Fibroblast of lung (primary cell): ENCODE data around the gene SLC18B1. TPM values are rescaled to one million over a fixed set of nuclear protein-coding genes. Genes with fewer than 3 reads are reported as not detected.
A peak's percentile ranks its signal among the peaks of the same experiment; 100 is the strongest.

ENCODE experiments used
- DNase-seq, 2 donors: peaks; one replicate each; pipeline versions ENCODE4 v3.0.0 to v3.0.0-alpha.2; 2010; ENCODE audit warnings: low read depth in 2 of 2
- H2AFZ ChIP-seq: 2 replicates; pipeline ENCODE4 v1.5.1; 2012; ENCODE audit warnings: low read length, control low read depth, inconsistent platforms
- H3K27ac ChIP-seq: 2 replicates; pipeline ENCODE4 v1.5.1; 2011; ENCODE audit warnings: low read length, control low read depth; ENCODE audit not compliant: insufficient read depth
- H3K27me3 ChIP-seq: 2 replicates; pipeline ENCODE4 v1.5.1; 2011; ENCODE audit warnings: mild to moderate bottlenecking, low read length; ENCODE audit not compliant: control insufficient read depth, insufficient read depth
- H3K36me3 ChIP-seq: 2 replicates; pipeline ENCODE4 v1.5.1; 2011; ENCODE audit warnings: low read length; ENCODE audit not compliant: control insufficient read depth, insufficient read depth
- H3K4me1 ChIP-seq: 2 replicates; pipeline ENCODE4 v1.5.1; 2011; ENCODE audit warnings: low read length; ENCODE audit not compliant: control insufficient read depth, insufficient read depth; ENCODE audit errors: extremely low read depth
- H3K4me2 ChIP-seq: 2 replicates; pipeline ENCODE4 v1.5.1; 2011; ENCODE audit warnings: low read length, control low read depth; ENCODE audit not compliant: insufficient read depth; ENCODE audit errors: extremely low read depth
- H3K4me3 ChIP-seq, 4 experiments: fragments of 200-600 bp in 1 of 4; sonication (generic) in 1 of 4; replicated peaks in 1 of 4; 2 replicates each; pipeline ENCODE4 v1.5.1; 2011 to 2016; ENCODE audit warnings: low read length in 4 of 4, low read depth in 3 of 4, mild to moderate bottlenecking in 3 of 4, control low read depth in 2 of 4, inconsistent platforms in 1 of 4, mixed read lengths in 1 of 4; ENCODE audit not compliant: insufficient read depth in 1 of 4; ENCODE audit errors: control extremely low read depth in 1 of 4
- H3K79me2 ChIP-seq: 2 replicates; pipeline ENCODE4 v1.5.1; 2012; ENCODE audit warnings: mild to moderate bottlenecking, low read length, inconsistent platforms; ENCODE audit not compliant: control insufficient read depth, insufficient read depth
- H3K9ac ChIP-seq: 2 replicates; pipeline ENCODE4 v1.5.1; 2011; ENCODE audit warnings: mild to moderate bottlenecking, low read length, control low read depth; ENCODE audit not compliant: insufficient read depth
- H3K9me3 ChIP-seq: 2 replicates; pipeline ENCODE4 v1.5.1; 2012; ENCODE audit warnings: low read depth, low read length; ENCODE audit not compliant: control insufficient read depth, insufficient read depth
- H4K20me1 ChIP-seq: 2 replicates; pipeline ENCODE4 v1.5.1; 2011; ENCODE audit warnings: low read length; ENCODE audit not compliant: control insufficient read depth, insufficient read depth; ENCODE audit errors: extremely low read depth
- CTCF ChIP-seq, 2 donors: IDR thresholded peaks in 1 of 2; conservative IDR thresholded peaks in 1 of 2; 1 replicate in 1 of 2; 2 replicates in 1 of 2; pipeline ENCODE4 v1.5.1; 2011 to 2012; ENCODE audit warnings: low read length in 2 of 2, control low read depth in 1 of 2, inconsistent platforms in 1 of 2, low read depth in 1 of 2, mild to moderate bottlenecking in 1 of 2
- EZH2 ChIP-seq: IDR thresholded peaks from 2 replicates; pipeline ENCODE4 v1.5.1; 2012; ENCODE audit warnings: low read length, control low read depth, mild to moderate bottlenecking; ENCODE audit errors: missing control alignments
- polyA plus RNA-seq, 2 donors: library from polyadenylated mRNA; depleted of rRNA in 1 of 2; stranded (reverse) in 1 of 2; unstranded in 1 of 2; fragments of >200 nt; gene quantifications; 2 replicates each; pipeline ENCODE4 v1.2.1, GENCODE V29; 2011 to 2012; ENCODE audit warnings: missing spikeins in 1 of 2
- total RNA-seq: library from RNA; depleted of rRNA; stranded (reverse); fragments of >200 nt; gene quantifications from 2 replicates; pipeline ENCODE4 v1.2.1, GENCODE V29; 2014

SLC18B1 gene
- total and polyA plus RNA-seq, 2 donors (not counting 1 experiment from before 2014, with no cell fraction given), result 4.9 to 8.1 TPM

- Histone ChIP-seq H3K36me3 (no peaks in the 10 kb centered on the region), H2AFZ (no peak overlapping the region), H3K27me3 (no peaks in the 10 kb centered on the region), H4K20me1 (no peaks in the 10 kb centered on the region), H3K4me1 (no peaks in the 10 kb centered on the region), H3K27ac (no peak overlapping the region), H3K4me2 (no peak overlapping the region), H3K4me3 (no peak overlapping the region), H3K9ac (no peak overlapping the region), H3K9me3 (no peaks in the 10 kb centered on the region), H3K79me2 (no peaks in the 10 kb centered on the region)
- TF ChIP-seq EZH2 (no peak), CTCF (conservative IDR thresholded peaks at IDR 0.05 in 1 of 2, IDR thresholded peaks at IDR 0.05 in 1 of 2; ENCODE audit: low read depth in 1 of 2, low read length in 2 of 2) (no peak)
- no peak for DNase-seq
Observed at GRCh38 chr6:132800656-132801055, 2.2 kb upstream of the SLC18B1 start.

GRCh38 chr6:132798869-132799538, 567 bp upstream of the SLC18B1 start:
- Histone ChIP-seq H3K9me3 (no peaks in the 10 kb centered on the region), H3K4me3 (peak overlapping the region; percentile 70 to 95 (median 84)), H4K20me1 (no peaks in the 10 kb centered on the region), H3K4me1 (no peaks in the 10 kb centered on the region), H3K9ac (no peak overlapping the region), H3K4me2 (peak overlapping the region; percentile 73), H3K36me3 (no peaks in the 10 kb centered on the region), H3K79me2 (no peaks in the 10 kb centered on the region), H3K27me3 (no peaks in the 10 kb centered on the region), H2AFZ (peak overlapping the region; percentile 35), H3K27ac (no peak overlapping the region)
- TF ChIP-seq CTCF (conservative IDR thresholded peaks at IDR 0.05 in 1 of 2, IDR thresholded peaks at IDR 0.05 in 1 of 2; ENCODE audit: low read depth in 1 of 2, low read length in 2 of 2) (peak; percentile 56 to 90), EZH2 (no peak)
- DNase-seq, result peak; percentile 60 to 72

GRCh38 chr6:132795461-132795860, 3.0 kb downstream of the SLC18B1 start:
- Histone ChIP-seq H3K27me3 (no peaks in the 10 kb centered on the region), H3K79me2 (no peaks in the 10 kb centered on the region), H3K36me3 (no peaks in the 10 kb centered on the region), H3K4me2 (no peak overlapping the region), H3K4me1 (no peaks in the 10 kb centered on the region), H2AFZ (no peak overlapping the region), H3K9me3 (no peaks in the 10 kb centered on the region), H3K27ac (no peak overlapping the region), H4K20me1 (no peaks in the 10 kb centered on the region), H3K4me3 (no peak overlapping the region), H3K9ac (no peak overlapping the region)
- TF ChIP-seq EZH2, result no peak
- TF ChIP-seq CTCF (conservative IDR thresholded peaks at IDR 0.05 in 1 of 2, IDR thresholded peaks at IDR 0.05 in 1 of 2; ENCODE audit: low read depth in 1 of 2, low read length in 2 of 2), result no peak
- DNase-seq, result no peak
